Panc1 (cell line): ENCODE measurements around the gene DES. TPM values are rescaled to one million over a fixed set of nuclear protein-coding genes. Genes with fewer than 3 reads are reported as not detected.
A peak's percentile ranks its signal among the peaks of the same experiment; 100 is the strongest.

Experiments
- ATAC-seq: fragments of 200-7000 bp; cut with Tn5 transposase; 2 replicates; pipeline ENCODE4 v1.9.1; 2020; ENCODE audit warnings: mild to moderate bottlenecking, moderate library complexity
- BruUV-seq: library from RNA; stranded (reverse); fragments of 400-500 nt; replicated peaks from 2 replicates; lab custom pipeline; 2021; lab: Mats Ljungman, UMichigan
- CTCF ChIA-PET: fragments of 300-600 bp; sonication (Branson Sonifier 250); formaldehyde crosslinking; loops from one replicate; lab custom pipeline; 2022; ENCODE audit warnings: antibody characterized with exemption; lab: Charles Lee
- POLR2A ChIA-PET: fragments of 300-600 bp; sonication (Branson Sonifier 250); formaldehyde crosslinking; loops from one replicate; lab custom pipeline; 2022; ENCODE audit warnings: antibody characterized with exemption; lab: Charles Lee
- DNase-seq: peaks from one replicate; pipeline ENCODE4 v3.0.0-alpha.2; 2010; ENCODE audit warnings: low read depth, low spot score
- H3K27ac ChIP-seq: 2 replicates; pipeline ENCODE4 v1.5.1; 2011; ENCODE audit warnings: mild to moderate bottlenecking, low read length, inconsistent platforms
- H3K27me3 ChIP-seq: fragments of 200-500 bp; sonication (Bioruptor generic); 2 replicates; pipeline ENCODE4 v1.6.0; 2014; ENCODE audit warnings: low read length, inconsistent platforms; ENCODE audit not compliant: control insufficient read depth, insufficient read depth
- H3K36me3 ChIP-seq: fragments of 200-500 bp; sonication (Bioruptor generic); 2 replicates; pipeline ENCODE4 v1.5.1; 2014; ENCODE audit warnings: inconsistent platforms, mild to moderate bottlenecking, low read length, moderate library complexity; ENCODE audit not compliant: control insufficient read depth, insufficient read depth
- H3K4me1 ChIP-seq: 2 replicates; pipeline ENCODE4 v1.5.1; 2011; ENCODE audit warnings: inconsistent platforms, mild to moderate bottlenecking, low read length, moderate library complexity; ENCODE audit not compliant: control insufficient read depth, insufficient read depth
- H3K4me3 ChIP-seq, 2 experiments: 2 replicates each; pipeline ENCODE4 v1.5.1; 2011 to 2012; ENCODE audit warnings: low read depth in 2 of 2, low read length in 2 of 2, mild to moderate bottlenecking in 2 of 2, inconsistent platforms in 1 of 2, moderate library complexity in 1 of 2
- H3K9me3 ChIP-seq: fragments of 200-500 bp; sonication (Bioruptor generic); 2 replicates; pipeline ENCODE4 v1.5.1; 2014; ENCODE audit warnings: low read depth, mild to moderate bottlenecking, inconsistent platforms, low read length, moderate library complexity; ENCODE audit not compliant: control insufficient read depth, insufficient read depth
- CTCF ChIP-seq: fragments of 450-650 bp; IDR thresholded peaks from 2 replicates; pipeline ENCODE4 v1.5.1; 2017; ENCODE audit warnings: mild to moderate bottlenecking
- POLR2AphosphoS5 ChIP-seq: IDR thresholded peaks from 2 replicates; pipeline ENCODE4 v1.6.1; 2012; ENCODE audit warnings: mild to moderate bottlenecking, low read depth, low read length, moderate library complexity
- REST ChIP-seq, 2 experiments: IDR thresholded peaks; 2 replicates each; pipeline ENCODE4 v1.6.1; 2011 to 2012; ENCODE audit warnings: low read depth in 2 of 2, control low read depth in 1 of 2, low read length in 1 of 2, mild to moderate bottlenecking in 1 of 2, moderate library complexity in 1 of 2; ENCODE audit not compliant: insufficient read depth in 1 of 2
- SIN3A ChIP-seq: IDR thresholded peaks from 2 replicates; pipeline ENCODE4 v1.6.1; 2012; ENCODE audit warnings: low read depth, mild to moderate bottlenecking, low read length, moderate library complexity, borderline replicate concordance; ENCODE audit not compliant: insufficient read depth
- TCF7L2 ChIP-seq: IDR thresholded peaks from 2 replicates; pipeline ENCODE4 v1.6.1; 2011; ENCODE audit warnings: mild to moderate bottlenecking, low read depth, low read length, inconsistent platforms
- in situ Hi-C: cut with HindIII; loops from 2 replicates; pipeline ENCODE4 v1.10.0; 2016; ENCODE audit warnings: low sequenced_read_pairs, low pct_unique_long_range_greater_than_20kb
- intact Hi-C: fragments of 100-400 bp; cut with micrococcal nuclease; formaldehyde crosslinking; loops from one replicate; pipeline ENCODE4 v1.10.0; 2022; ENCODE audit not compliant: unreplicated experiment
- total RNA-seq: library from RNA; stranded (reverse); gene quantifications from one replicate; pipeline ENCODE4 v1.2.1, GENCODE V29; 2021; ENCODE audit not compliant: unreplicated experiment

The DES gene
- total RNA-seq, 1 experiment from 2014 or later = 0.69 TPM

- no TSS peak for BruUV-seq
- Histone ChIP-seq H3K27me3 (no peaks in the 10 kb centered on the region), H3K9me3 (no peaks in the 10 kb centered on the region), H3K4me1 (no peaks in the 10 kb centered on the region), H3K4me3 (no peak overlapping the region), H3K36me3 (no peaks in the 10 kb centered on the region), H3K27ac (no peak overlapping the region)
- TF ChIP-seq POLR2AphosphoS5 (no peak), CTCF (no peak), SIN3A (no peak), TCF7L2 (no peak), REST (IDR thresholded peaks at IDR 0.05; ENCODE audit: insufficient read depth in 1 of 2, low read depth in 2 of 2, low read length in 1 of 2) (no peak)
- CTCF ChIA-PET = interaction anchor here (0.6 to 1.2 kb wide), 4 partner anchors 10 to 74 kb away, joined by 3 to 12 read pairs (median 6); no protein-coding TSS in a partner anchor
- in situ Hi-C loops = no loop called here
- no peak for ATAC-seq
- intact Hi-C loops = loop anchor here (5.0 kb wide), 1 partner anchor 52 kb away; no protein-coding TSS in a partner anchor
- POLR2A ChIA-PET = no interaction called here
- DNase-seq = no peak
Observed at GRCh38 chr2:219475278-219475677, 57.1 kb downstream of the DES start.

GRCh38 chr2:219475697-219476651 lies 57.8 kb downstream of the DES start:
- POLR2A ChIA-PET = no interaction called here

More at GRCh38 chr2:219475697-219476651, 57.8 kb downstream of the DES start:
- CTCF ChIA-PET = interaction anchor here (0.6 to 1.2 kb wide), 5 partner anchors 11 to 54 kb away, joined by 3 to 9 read pairs (median 3); no protein-coding TSS in a partner anchor
- no peaks in the 10 kb centered on the region for H3K27me3 ChIP-seq
- in situ Hi-C loops = no loop called here
- H3K9me3 ChIP-seq = no peaks in the 10 kb centered on the region
- no peaks in the 10 kb centered on the region for H3K36me3 ChIP-seq
- BruUV-seq = no TSS peak
- no peak overlapping the region for H3K27ac ChIP-seq
- TF ChIP-seq SIN3A (no peak), CTCF (peak; percentile 96), POLR2AphosphoS5 (no peak)
- H3K4me3 ChIP-seq = peak overlapping the region in 1 of 2 experiments; percentile 32; a peak in 1 of 4 replicates
- ATAC-seq (peak; percentile 88), DNase-seq (no peak)
- H3K4me1 ChIP-seq = no peaks in the 10 kb centered on the region
- intact Hi-C loops = loop anchor here (5.0 kb wide), 1 partner anchor 51 kb away; no protein-coding TSS in a partner anchor

Other genes starting within 250 kb of the DES start
- gene SLC23A3, start 248.3 kb upstream of the DES start, total RNA-seq = 3.3 TPM
- 55.7 TPM for gene CNPPD1, start 241.5 kb upstream of the DES start, total RNA-seq
- gene RETREG2, start 240.1 kb upstream of the DES start, total RNA-seq = 106 TPM
- gene ZFAND2B, start 211.6 kb upstream of the DES start, total RNA-seq = 43.2 TPM
- 19.0 TPM for gene ABCB6, start 199.4 kb upstream of the DES start, total RNA-seq
- gene ATG9A, start 188.7 kb upstream of the DES start, total RNA-seq = 75.1 TPM
- gene ANKZF1, start 188.6 kb upstream of the DES start, total RNA-seq = 36.2 TPM
- gene GLB1L, start 172.9 kb upstream of the DES start, total RNA-seq = 8.1 TPM
- gene STK16, start 172.9 kb upstream of the DES start, total RNA-seq = 29.9 TPM
- not detected for gene TUBA4B, start 165.1 kb upstream of the DES start, total RNA-seq
- 12.9 TPM for gene TUBA4A, start 164.5 kb upstream of the DES start, total RNA-seq
- 66.2 TPM for gene DNAJB2, start 139.0 kb upstream of the DES start, total RNA-seq
- gene PTPRN, start 109.0 kb upstream of the DES start, total RNA-seq = not detected
- gene RESP18, start 85.6 kb upstream of the DES start, total RNA-seq = not detected
- gene DNPEP, start 30.5 kb upstream of the DES start, total RNA-seq = 107 TPM
- 3.4 TPM for gene SPEG, start 16.5 kb downstream of the DES start, total RNA-seq
- gene GMPPA, start 80.5 kb downstream of the DES start, total RNA-seq = 66.2 TPM
- 0.21 TPM for gene ASIC4, start 96.1 kb downstream of the DES start, total RNA-seq
- gene CHPF, start 125.4 kb downstream of the DES start, total RNA-seq = 17.5 TPM
- 2.3 TPM for gene TMEM198, start 125.7 kb downstream of the DES start, total RNA-seq
- gene OBSL1, start 153.2 kb downstream of the DES start, total RNA-seq = 25.5 TPM
- gene INHA, start 153.9 kb downstream of the DES start, total RNA-seq = 1.2 TPM
- 48.2 TPM for gene STK11IP, start 179.5 kb downstream of the DES start, total RNA-seq
- gene SLC4A3, start 209.3 kb downstream of the DES start, total RNA-seq = 13.5 TPM